GM18511 (cell line): ENCODE measurements around the gene FARS2.
"Not testable (repeated sequence)": the region's sequence is repeated elsewhere in the genome, so short reads cannot be mapped to it uniquely, and the experiment has no call there.

Experiments used
- ATAC-seq: cut with Tn5 transposase; IDR thresholded peaks from one replicate; pipeline ENCODE4 v1.9.1; 2021; ENCODE audit warnings: mild to moderate bottlenecking, moderate library complexity; ENCODE audit not compliant: unreplicated experiment

FARS2 gene

DNA sequence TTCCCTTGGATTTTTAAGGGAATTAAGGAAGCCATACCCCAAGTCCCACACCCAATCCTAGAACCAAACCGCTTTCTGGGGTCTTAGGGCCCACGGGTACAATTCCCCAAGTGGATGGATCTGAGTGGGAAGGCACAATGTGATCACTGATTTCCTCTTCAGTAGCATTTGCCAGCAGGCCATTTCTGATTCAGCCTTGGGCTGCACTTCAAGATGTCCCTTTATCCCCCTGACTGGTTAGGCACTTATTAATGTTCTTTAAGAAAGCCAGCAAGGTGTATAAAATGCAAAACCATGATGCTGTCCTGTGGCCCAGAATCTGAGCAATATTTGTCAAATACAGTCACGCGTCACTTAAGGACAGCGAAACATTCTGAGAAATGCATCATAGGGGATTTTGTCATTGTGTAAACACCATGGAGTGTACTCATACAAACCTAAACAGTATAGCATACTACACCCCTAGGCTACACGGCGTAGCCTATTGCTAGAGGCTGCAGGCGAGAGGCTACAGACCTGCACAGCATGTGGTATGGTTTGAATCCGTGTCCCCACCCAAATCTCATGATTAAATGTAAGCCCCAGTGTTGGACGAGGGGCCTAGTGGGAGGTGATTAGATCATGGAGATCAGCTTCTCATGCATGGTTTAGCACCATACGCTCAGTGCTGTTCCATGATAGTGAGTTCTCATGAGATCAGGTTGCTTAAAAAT, 511.3 kb downstream of the FARS2 start:
- no peak for ATAC-seq

DNA sequence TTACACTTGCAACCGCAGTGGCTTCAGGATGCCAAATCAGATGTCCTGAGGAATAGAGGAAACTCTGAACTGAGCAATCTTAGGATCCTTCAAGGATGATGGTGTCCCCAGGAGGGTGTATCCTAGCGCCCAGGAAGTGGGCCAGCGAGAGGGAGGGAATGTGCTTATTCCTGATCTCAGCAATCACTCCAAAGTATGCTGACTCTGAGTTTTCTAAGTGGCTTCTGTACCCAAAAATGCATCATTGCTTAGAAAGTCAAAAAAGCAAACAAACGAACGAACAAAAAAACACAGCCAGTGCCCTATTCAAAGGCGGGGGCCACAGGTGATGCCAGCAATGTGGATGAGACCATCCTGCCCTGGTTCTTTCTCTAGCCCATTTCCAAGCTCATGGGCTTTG, 514.8 kb downstream of the FARS2 start:
- ATAC-seq, result no peak

DNA sequence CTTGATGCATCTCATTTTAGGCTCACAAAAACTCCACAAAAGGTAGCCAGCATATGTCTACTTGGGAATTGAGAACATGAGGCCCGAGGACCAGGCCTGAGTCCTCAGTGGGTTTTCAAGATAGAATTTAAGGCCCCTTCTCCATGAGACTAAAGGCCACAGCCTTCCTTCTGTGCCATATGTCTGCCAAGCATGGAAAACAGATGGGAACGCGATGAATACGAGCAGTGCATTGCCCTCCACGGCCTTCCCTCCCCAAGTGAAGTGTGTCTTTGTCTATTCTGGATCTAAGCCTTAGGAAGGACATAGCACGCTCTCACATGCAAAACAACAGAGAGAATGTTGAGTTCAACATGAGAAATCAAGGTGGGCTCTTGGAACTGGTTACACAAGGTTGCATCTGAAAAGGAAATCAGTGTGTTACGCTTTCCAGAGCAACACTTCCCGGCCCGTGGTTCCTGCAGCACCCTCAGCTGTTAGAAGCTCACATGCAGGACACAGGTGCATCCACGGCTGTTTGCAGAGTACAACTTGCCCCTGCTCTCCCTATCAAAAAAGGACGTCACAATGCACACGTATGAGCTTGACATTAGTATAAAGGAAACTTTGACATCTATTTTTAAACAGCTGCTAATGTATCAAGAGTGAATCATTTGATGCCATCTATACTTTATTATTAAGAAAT, 515.5 kb downstream of the FARS2 start:
- no peak for ATAC-seq

DNA sequence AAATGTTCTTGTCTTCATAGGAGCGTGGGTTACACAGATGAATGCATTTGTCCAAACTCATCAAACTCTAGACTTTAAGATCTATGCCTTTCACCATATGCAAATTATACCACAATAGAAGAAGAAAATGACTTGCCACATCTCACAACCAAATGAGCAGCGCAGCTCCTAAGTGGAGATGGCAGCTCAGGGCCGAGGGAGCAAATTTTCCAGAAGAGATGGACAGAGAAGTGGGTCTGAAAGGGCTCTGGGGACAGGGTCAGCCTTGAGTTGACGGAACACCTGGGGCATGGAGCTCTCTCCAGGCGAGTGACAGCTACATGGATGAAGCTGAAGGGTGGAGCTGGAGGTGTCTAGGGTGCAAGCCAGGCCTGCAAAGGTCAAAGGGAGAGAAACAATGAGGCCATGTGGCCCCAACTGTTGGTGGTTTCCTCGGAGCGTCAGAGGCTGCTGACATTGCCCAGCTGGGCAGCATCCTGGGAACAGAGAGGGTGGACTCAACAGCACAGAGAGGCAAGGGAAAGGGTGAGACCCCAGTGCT, 517.1 kb downstream of the FARS2 start:
- peak; percentile 95 for ATAC-seq

DNA sequence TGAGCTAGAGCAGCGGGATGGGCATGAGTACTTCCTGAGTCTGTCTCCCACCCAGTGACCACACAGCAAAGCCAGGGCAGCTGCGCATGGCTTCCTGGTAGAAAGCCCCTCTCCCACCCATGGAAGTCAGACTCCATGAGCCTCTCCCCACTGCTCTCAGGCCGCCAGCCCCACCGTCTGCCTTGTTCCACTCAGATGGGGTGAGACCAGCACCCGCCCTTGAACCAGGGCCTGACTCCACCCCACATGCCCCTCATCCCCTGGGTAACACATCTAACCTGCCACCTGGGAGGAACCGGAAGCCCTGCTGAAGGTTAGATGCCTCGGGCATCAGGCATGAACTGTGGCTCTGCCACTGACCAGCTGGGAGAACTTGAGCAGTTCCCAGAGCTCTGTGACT, 517.6 kb downstream of the FARS2 start:
- no peak for ATAC-seq

DNA sequence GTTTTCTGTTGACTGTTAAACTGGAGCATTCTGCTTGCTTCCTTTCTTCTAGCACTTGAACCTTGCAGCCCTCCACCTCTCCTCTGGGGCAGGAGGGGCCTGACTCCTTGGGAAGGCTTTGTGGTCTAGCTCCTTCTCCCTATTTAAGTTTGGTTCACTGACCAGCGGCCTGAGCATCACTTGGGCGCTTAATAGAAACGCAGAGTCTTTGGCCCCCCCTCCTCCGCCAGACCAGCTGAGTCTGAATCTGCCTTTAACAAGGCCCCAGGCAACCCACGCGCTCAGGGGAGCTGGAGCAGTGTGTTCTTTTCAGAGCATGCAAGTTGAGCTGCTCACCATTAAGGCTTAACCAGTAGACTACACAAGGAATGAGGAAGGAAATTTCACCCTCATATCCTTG, 519.7 kb downstream of the FARS2 start:
- ATAC-seq, result no peak

DNA sequence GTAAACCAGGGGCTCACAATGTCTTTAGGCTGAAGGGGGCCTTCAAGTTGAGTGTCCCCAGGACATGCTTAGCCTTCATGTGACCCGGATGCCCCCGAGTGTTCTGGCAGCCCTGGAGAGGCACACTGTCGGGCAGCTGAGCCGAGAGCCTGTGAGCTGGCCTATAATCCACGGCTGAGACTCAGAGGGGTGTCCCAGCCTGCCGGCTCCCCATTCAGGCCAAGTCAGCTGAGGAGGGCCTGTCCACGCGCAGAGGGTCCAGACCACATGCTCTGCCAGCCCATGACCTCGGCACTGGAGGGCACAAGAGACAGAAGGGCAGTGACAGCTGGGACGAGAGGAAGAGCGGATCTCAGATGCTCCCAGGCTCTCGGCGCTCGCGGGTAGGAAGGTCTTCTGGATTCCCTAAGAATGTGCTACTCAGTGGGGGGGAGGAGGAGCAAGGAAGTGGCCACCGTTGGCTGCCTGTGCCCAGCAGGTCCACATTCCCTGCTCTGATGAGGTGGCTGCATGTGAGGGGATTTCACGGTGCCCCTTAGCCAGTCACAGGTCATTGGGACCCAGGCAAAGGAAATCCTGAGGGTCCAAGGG, 520.7 kb downstream of the FARS2 start:
- ATAC-seq, result no peak

DNA sequence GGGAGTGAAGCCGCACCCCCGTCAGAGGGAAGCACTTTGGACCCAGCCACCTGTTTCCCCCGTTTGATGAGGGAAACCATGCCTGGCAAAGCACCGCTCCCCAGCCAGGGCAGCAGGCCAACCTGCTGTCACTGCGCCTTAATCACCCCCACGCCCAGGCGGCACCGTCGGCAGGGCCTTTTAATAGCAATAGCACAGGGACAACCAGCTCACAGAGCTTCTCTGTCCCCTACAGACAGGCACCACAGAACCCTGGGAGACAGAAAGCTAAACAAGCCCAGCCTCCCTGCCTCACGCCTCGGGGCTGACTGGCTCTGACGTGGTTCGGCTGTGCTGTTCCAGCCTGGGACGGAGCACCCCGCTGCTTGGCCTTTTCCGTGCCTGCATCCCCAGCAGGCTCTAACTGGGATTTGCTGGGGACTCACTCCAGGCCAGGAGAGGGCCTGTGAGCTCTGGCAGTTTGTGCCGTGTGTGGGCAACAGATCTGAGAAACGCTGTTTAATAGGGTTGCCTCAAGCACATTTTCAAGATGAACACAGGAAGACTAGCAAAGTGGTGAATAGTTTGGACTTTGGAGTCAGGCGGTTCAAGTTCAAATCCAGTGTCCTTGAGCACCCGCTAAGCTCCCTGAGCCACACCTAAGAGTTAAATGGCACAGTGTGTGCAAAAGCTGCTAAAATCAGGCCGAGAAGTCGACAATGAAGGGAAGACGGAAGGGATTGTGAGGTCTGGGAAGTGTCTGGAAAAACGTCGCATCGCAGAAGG, 521.7 kb downstream of the FARS2 start:
- ATAC-seq, result no peak

DNA sequence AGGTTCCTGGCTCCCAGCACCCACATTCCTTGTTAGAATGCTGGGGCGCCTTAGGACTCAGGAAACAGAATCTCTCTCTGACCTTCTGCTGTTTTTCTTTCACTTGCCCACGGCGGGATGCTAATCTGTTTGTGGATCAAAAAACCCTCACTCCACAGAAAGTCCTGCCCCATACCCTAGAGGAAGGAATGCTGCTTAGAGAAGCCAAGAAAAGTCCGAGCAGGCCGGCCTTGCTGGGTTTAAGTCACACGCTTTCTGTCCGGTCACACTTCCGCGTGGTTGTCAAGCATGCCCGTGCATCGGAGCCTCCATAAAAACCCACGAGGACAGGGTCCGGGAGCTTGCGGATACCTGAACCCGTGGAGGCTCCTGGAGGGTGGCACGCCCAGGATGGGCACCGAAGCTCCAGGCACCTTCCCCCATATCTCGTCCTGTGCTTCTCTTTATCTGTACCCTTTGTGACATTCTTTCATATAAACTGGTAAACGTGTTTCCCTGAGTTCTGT, 522.3 kb downstream of the FARS2 start:
- no peak for ATAC-seq

DNA sequence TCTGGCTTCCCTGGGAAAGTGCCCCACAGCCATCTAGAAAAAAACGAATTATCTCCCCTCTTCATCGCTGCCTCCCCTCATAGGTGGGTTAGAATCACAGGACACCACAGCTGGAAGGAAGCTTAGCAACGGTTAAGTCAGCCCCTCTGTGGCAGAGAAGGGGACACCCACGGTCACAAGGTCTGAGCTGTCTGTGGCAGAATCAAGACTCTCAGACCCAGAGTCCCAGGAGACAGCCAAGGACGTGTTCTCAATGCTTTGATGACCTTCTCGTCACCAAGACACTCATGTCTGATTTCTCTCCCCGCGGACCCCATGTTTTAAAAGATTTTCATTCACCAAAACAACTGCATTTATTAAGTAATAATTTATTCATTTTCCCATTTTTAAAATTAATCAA, 523.9 kb downstream of the FARS2 start:
- no peak for ATAC-seq

DNA sequence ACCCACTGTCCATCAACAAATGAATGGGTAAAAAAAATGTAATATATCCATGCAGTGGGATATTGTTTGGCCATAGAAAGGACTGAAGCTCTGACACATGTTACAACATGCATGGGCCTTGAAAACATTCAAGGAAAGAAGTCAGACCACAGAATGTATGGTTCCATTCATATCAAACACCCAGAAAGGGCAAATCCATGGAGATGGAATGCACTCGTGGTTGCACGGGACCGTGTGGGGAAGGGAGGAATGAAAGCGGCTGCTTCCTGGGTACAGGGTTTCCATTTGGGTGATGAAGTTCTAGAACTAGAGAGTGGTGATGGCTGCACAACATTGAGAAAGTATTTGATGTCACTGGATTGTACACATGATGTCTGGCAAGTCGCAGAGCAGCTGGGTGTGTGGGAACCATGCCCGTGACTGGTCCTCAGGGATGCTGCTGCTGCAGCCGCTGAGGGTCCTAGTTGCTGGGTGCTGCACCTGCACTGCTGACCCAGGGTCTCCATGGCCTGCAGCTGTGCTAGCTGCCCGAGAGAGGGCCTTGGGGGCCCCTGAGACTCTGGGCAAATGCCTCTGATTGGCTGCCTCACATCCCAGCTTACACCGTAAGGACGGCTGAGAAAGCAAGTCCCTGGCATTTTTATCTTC, 525.1 kb downstream of the FARS2 start:
- no peak for ATAC-seq

DNA sequence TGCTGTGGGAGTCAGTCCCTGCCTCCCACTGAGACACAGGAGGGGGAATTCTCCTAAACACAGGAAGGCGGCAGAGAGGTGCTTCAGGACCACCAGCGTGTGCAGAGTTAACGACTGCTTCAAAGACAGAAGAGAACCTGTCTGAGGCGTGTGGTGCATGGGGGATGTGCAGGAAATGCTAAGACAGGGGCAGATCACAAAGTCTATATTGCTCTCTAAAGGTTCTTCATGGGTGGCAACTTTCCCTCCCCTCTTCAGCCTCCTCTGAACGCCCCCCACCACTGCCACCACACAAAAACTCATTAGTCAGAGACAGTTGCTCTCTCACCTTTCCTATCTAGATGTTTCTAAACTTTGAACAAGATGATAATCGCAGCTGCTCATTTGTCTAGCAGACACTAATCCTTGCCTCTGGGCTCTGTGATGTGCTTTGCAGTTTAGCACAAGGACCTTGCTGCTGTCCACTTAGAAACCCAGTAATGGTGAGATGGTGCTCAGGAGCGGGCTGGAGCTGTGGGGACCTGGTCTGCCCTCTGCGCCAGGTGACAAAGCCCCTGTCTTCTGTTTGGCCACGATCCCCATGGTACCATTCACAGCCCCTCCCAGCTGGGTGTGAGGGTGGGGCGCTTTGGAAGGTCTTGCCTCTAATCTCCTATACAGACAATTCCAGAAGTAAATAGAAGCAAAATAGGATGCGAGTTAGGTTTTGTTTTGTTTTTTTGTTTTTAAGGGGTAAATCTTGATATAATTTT, 525.8 kb downstream of the FARS2 start:
- ATAC-seq, result no peak

DNA sequence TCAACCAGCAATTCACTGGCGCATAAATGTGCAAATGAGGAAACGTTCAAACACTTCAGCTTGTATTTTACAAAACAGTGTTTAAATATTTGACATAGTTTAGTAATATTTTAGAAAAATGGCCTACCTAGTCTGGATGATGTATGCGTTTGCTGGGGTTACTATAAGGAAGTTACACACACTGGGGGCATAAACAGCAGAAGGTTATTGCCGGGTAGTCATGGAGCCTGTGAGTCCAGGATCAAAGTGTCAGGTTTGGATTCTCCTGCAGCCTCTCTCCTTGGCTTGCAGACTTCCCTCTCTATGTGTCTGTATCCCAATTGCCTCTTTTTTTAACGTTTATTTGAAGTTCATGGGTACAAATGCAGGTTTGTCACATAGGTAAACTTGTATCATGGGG, 528.1 kb downstream of the FARS2 start:
- ATAC-seq, result not testable (repeated sequence)

DNA sequence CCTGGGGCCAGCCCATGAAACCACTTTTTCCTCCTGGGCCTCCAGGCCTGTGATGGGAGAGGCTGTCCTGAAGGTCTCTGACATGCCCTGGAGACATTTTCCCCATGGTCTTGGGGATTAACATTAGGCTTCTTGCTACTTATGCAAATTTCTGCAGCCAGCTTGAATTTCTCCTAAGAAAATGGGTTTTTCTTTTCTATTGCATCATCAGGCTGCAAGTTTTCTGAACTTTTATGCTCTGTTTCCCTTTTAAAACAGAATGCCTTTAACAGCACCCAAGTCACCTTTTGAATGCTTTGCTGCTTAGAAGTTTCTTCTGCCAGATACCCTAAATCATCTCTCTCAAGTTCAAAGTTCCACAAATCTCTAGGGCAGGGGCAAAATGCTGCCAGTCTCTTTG, 535.2 kb downstream of the FARS2 start:
- not testable (repeated sequence) for ATAC-seq

DNA sequence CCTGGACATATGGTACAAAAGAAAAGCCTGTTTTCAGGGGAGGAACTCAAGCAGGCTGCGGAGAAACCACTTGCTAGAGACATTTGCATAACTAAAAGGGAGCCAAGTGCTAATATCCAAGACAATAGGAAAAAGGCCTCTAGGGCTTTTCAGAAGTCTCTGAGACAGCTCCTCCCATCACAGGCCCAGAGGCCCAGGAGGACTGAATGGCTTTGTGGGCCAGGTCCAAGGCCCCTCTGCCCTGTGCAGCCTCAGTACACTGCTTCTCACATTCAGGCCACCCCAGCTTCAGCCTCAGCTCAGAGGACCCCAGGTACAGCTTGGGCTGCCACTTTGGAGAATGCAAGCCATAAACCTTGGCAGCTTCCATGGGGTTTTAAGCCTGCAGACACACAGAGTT, 545.1 kb downstream of the FARS2 start:
- ATAC-seq, result not testable (repeated sequence)

DNA sequence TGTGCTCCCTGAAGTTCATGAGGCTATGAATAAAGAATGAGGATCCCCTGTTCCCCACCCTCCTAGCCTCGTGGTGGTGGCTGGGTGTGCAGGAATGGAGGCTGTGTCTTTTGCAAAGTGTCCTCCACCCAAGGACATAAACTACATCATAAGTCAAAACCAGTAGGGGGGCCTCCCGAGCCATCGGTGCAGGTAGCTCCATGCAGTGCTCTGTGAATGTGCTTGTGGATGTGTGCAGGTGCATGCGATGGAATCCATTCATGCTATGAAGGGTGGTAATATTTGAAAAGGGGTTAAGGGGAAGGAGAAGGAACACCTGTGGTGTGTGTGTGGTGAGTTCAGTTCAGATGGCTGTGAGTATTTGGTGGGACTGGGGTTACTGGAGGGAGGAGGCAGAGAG, 548.1 kb downstream of the FARS2 start:
- no peak for ATAC-seq

DNA sequence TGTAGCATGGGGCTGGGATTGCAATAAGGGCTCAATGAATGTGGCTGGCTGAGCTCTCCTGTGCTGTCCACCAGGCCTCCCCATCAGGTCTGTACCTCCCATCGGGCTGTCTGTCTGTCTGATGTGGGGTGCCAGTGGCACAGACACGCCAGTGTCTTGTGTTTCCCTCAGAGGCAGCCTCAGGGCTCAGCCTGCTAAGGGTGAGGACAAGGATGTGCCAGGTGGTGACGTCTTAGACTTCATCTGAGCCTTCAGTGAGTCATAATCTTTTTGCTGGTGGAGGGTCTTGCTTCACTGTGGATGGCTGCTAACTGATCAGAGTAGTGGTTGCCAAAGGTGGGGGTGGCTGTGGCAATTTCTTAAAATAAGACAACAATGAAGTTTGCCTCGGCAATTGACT, 550.7 kb downstream of the FARS2 start:
- no peak for ATAC-seq

DNA sequence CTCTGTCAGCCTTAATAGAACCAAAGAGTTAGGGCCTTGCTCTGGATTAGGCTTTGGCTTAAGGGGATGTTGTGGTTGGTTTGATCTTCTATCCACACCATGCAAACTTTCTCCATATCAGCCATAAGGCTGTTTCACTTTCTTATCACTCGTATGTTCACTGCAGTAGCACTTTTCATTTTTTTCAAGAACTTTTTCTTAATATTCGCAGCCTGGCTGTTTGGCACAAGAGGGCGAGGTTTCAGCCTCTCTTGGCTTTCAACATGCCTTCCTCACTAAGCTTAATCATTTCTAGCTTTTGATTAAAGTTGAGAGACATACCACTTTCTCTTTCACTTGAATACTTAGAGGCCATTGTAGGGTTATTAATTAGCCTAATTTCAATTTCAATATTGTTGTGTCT, 552.3 kb downstream of the FARS2 start:
- peak; percentile 94 for ATAC-seq

DNA sequence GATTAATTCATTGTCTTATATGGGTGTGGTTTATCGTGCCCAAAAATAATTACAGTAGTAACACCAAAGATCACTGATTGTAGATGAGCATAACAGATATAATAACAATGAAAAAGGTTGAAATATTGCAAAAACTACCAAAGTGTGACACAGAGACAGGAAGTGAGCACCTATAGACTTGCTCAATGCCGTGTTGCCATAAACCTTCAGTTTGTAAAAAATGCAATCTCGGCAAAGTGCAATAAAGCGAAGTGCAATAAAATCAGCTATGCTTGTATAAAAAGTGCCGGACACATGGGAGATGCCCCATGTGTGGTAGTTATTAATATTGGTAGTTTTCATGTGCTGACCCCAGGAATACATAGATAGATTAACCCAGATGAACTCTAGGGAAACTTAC, 552.8 kb downstream of the FARS2 start:
- peak; percentile 22 for ATAC-seq

DNA sequence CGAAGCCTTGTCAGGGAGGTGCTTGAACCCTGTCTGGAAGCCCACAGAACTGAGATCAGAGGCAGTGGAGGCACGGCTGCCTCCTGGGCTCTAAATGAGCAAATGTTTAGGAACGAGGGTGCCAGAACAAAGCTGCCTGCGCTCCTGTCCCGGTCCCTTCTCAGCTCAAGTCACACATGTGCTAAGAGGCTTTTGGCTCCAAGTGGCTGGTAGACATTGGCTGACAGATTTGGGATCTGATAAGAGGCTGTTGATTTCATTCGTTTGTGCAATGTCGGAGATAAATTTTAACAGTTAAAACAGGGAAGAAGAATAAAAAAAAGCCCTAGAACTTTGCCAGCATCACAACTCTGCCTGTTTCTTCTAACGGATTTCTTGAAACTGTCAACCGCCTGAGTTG, 553.6 kb downstream of the FARS2 start:
- ATAC-seq, result no peak
